IMR-90 (cell line): Measurements from ENCODE around the gene RASGRP1. TPM values are rescaled to one million over a fixed set of nuclear protein-coding genes. Genes with fewer than 3 reads are reported as not detected.

Experiments used
- ATAC-seq: fragments of 200-7000 bp; cut with Tn5 transposase; 2 replicates; pipeline ENCODE4 v1.9.1; 2020; ENCODE audit warnings: low read depth, mild to moderate bottlenecking, moderate library complexity
- BruUV-seq: library from RNA; stranded (reverse); fragments of 400-500 nt; replicated peaks from 2 replicates; lab custom pipeline; 2021; lab: Mats Ljungman, UMichigan
- CTCF ChIA-PET: fragments of 300-600 bp; formaldehyde crosslinking; extraction: SDS; loops from one replicate; lab custom pipeline; 2021; ENCODE audit warnings: antibody characterized with exemption; lab: Yijun Ruan, JAX
- POLR2A ChIA-PET: fragments of 300-600 bp; sonication (Branson Sonifier 250); formaldehyde crosslinking; loops from one replicate; lab custom pipeline; 2022; ENCODE audit warnings: antibody characterized with exemption; ENCODE audit not compliant: unreplicated experiment; lab: Charles Lee
- DNase-seq: peaks from one replicate; pipeline ENCODE4 v3.0.0; 2013
- H2AFZ ChIP-seq: replicated peaks from 2 replicates; pipeline ENCODE3; 2013; ENCODE audit warnings: low read length, mild to moderate bottlenecking; ENCODE audit not compliant: poor library complexity
- H2AK5ac ChIP-seq: 2 replicates; pipeline ENCODE4 v1.6.1; 2013; ENCODE audit warnings: low read depth, low read length, inconsistent platforms
- H2AK9ac ChIP-seq: replicated peaks from 2 replicates; pipeline ENCODE3; 2013; ENCODE audit warnings: mild to moderate bottlenecking, low read depth, low read length, moderate library complexity; ENCODE audit not compliant: poor library complexity
- H2BK120ac ChIP-seq: 2 replicates; pipeline ENCODE4 v1.6.1; 2013; ENCODE audit warnings: low read depth, low read length, inconsistent platforms
- H2BK15ac ChIP-seq: 3 replicates; pipeline ENCODE4 v1.6.1; 2013; ENCODE audit warnings: low read depth, low read length, inconsistent platforms
- H2BK20ac ChIP-seq: 2 replicates; pipeline ENCODE4 v1.6.1; 2013; ENCODE audit warnings: low read depth, mild to moderate bottlenecking, inconsistent platforms, low read length, moderate library complexity
- H2BK5ac ChIP-seq: 2 replicates; pipeline ENCODE4 v1.6.1; 2013; ENCODE audit warnings: mild to moderate bottlenecking, low read depth, low read length, inconsistent platforms; ENCODE audit not compliant: poor library complexity, severe bottlenecking
- H3K14ac ChIP-seq: replicated peaks from 2 replicates; pipeline ENCODE4 v1.6.1; 2013; ENCODE audit warnings: low read depth, low read length, inconsistent platforms
- H3K18ac ChIP-seq: 2 replicates; pipeline ENCODE4 v1.6.1; 2013; ENCODE audit warnings: low read depth, low read length, control low read depth
- H3K23ac ChIP-seq: 2 replicates; pipeline ENCODE4 v1.6.1; 2013; ENCODE audit warnings: low read depth, low read length, inconsistent platforms
- H3K27ac ChIP-seq: 2 replicates; pipeline ENCODE4 v1.5.1; 2013; ENCODE audit warnings: mild to moderate bottlenecking, control low read depth, low read length; ENCODE audit not compliant: insufficient read depth
- H3K27me3 ChIP-seq: 2 replicates; pipeline ENCODE4 v1.6.1; 2013; ENCODE audit warnings: low read length; ENCODE audit not compliant: control insufficient read depth, insufficient read depth
- H3K36me3 ChIP-seq: 2 replicates; pipeline ENCODE4 v1.6.1; 2013; ENCODE audit warnings: low read length, mixed read lengths; ENCODE audit not compliant: control insufficient read depth, insufficient read depth
- H3K4ac ChIP-seq: 2 replicates; pipeline ENCODE4 v1.6.1; 2013; ENCODE audit warnings: low read depth, low read length, inconsistent platforms
- H3K4me1 ChIP-seq: 2 replicates; pipeline ENCODE4 v1.6.1; 2013; ENCODE audit warnings: low read length, mixed read lengths; ENCODE audit not compliant: control insufficient read depth, insufficient read depth
- H3K4me2 ChIP-seq: 2 replicates; pipeline ENCODE4 v1.6.1; 2013; ENCODE audit warnings: low read depth, mild to moderate bottlenecking, control low read depth, low read length, moderate library complexity
- H3K4me3 ChIP-seq: 2 replicates; pipeline ENCODE4 v1.5.1; 2013; ENCODE audit warnings: low read depth, mild to moderate bottlenecking, control low read depth, low read length, moderate library complexity; ENCODE audit not compliant: insufficient read depth
- H3K56ac ChIP-seq: 2 replicates; pipeline ENCODE4 v1.6.1; 2013; ENCODE audit warnings: low read length, inconsistent platforms; ENCODE audit not compliant: insufficient read depth; ENCODE audit errors: extremely low read depth
- H3K79me1 ChIP-seq, 2 experiments: 2 replicates each; pipeline ENCODE4 v1.6.1; 2013; ENCODE audit warnings: low read length in 2 of 2, inconsistent platforms in 1 of 2, low read depth in 1 of 2
- H3K9ac ChIP-seq: 2 replicates; pipeline ENCODE4 v1.6.1; 2013; ENCODE audit warnings: low read depth, low read length, control low read depth
- H3K9me1 ChIP-seq: 2 replicates; pipeline ENCODE4 v1.6.1; 2013; ENCODE audit warnings: low read length, inconsistent platforms; ENCODE audit not compliant: insufficient read depth
- H3K9me3 ChIP-seq: 2 replicates; pipeline ENCODE4 v1.6.1; 2013; ENCODE audit warnings: low read length; ENCODE audit not compliant: control insufficient read depth, insufficient read depth
- H4K20me1 ChIP-seq: 2 replicates; pipeline ENCODE4 v1.6.1; 2013; ENCODE audit warnings: low read length, inconsistent platforms; ENCODE audit not compliant: insufficient read depth
- H4K5ac ChIP-seq: 2 replicates; pipeline ENCODE4 v1.6.1; 2013; ENCODE audit warnings: mild to moderate bottlenecking, low read depth, low read length, control low read depth
- H4K8ac ChIP-seq, 2 experiments: 2 replicates each; pipeline ENCODE4 v1.6.1; 2013; ENCODE audit warnings: low read depth in 2 of 2, low read length in 2 of 2, control low read depth in 1 of 2, inconsistent platforms in 1 of 2
- H4K91ac ChIP-seq: 2 replicates; pipeline ENCODE4 v1.6.1; 2013; ENCODE audit warnings: low read depth, low read length, inconsistent platforms; ENCODE audit not compliant: insufficient read depth
- CEBPB ChIP-seq: IDR thresholded peaks from 2 replicates; pipeline ENCODE4 v1.6.1; 2012; ENCODE audit warnings: low read depth, low read length, improper control_type of control experiment
- USF2 ChIP-seq: fragments of 150-350 bp; IDR thresholded peaks from 2 replicates; pipeline ENCODE4 v1.6.1; 2017; ENCODE audit warnings: mild to moderate bottlenecking, antibody characterized with exemption, low read length, low read depth
- WGBS, 2 experiments: methylation state at CpG; one replicate each; pipeline versions ENCODE4 v1.1.5 to v1.1.7; 2013; ENCODE audit warnings: missing lambda C conversion rate in 2 of 2; ENCODE audit not compliant: insufficient read length in 1 of 2; ENCODE audit errors: extremely low coverage in 2 of 2; 5-methylcytosine and 5-hydroxymethylcytosine counted together
- dilution Hi-C: fragments of 300-500 bp; cut with HindIII; formaldehyde crosslinking; loops from one replicate; pipeline ENCODE4 v1.14.3; 2018; ENCODE audit warnings: low sequenced_read_pairs; ENCODE audit not compliant: unreplicated experiment
- in situ Hi-C: fragments of 300-500 bp; cut with MboI; formaldehyde crosslinking; loops from 3 replicates; pipeline ENCODE4 v1.14.3; 2019; ENCODE audit warnings: low sequenced_read_pairs, inconsistent platforms, mixed read lengths
- intact Hi-C: fragments of 100-400 bp; cut with micrococcal nuclease; formaldehyde crosslinking; loops from 2 replicates; pipeline ENCODE4 v1.10.0; 2022
- polyA plus RNA-seq, 3 experiments: library from polyadenylated mRNA; depleted of rRNA; stranded (reverse); fragments of >200 nt; gene quantifications; 2 replicates each; pipeline ENCODE4 v1.2.3, GENCODE V29; 2012; ENCODE audit warnings: low replicate concordance in 1 of 3
- total RNA-seq: library from RNA; depleted of rRNA; stranded (reverse); fragments of >200 nt; gene quantifications from 2 replicates; pipeline ENCODE4 v1.2.3, GENCODE V29; 2012

Gene RASGRP1
- total and polyA plus RNA-seq, 2 of the 4 experiments (the other 2 are of a cell fraction): 1.4 to 3.2 TPM

GRCh38 chr15:38476120-38476519, 88.5 kb downstream of the RASGRP1 start:
- POLR2A ChIA-PET: no interaction called here

More at GRCh38 chr15:38476120-38476519, 88.5 kb downstream of the RASGRP1 start:
- no peaks in the 10 kb centered on the region for H3K27me3 ChIP-seq
- no peak overlapping the region for H2AK9ac ChIP-seq
- no peak overlapping the region for H3K56ac ChIP-seq
- in situ Hi-C loops: no loop called here
- H3K79me1 ChIP-seq: peaks cover 4 to 15% of the 10 kb centered on the region in 2 experiments
- no peak overlapping the region for H3K4me2 ChIP-seq
- no peak overlapping the region for H4K8ac ChIP-seq
- H3K4me3 ChIP-seq: no peak overlapping the region
- ATAC-seq (no peak), DNase-seq (no peak)
- no TSS peak for BruUV-seq
- H3K36me3 ChIP-seq: peaks cover 9% of the 10 kb centered on the region
- peaks cover 5% of the 10 kb centered on the region for H3K9me1 ChIP-seq
- TF ChIP-seq USF2 (no peak), CEBPB (peak; percentile 74)
- H3K18ac ChIP-seq: no peak overlapping the region
- no peak overlapping the region for H2BK15ac ChIP-seq
- no peak overlapping the region for H2BK20ac ChIP-seq
- H4K91ac ChIP-seq: no peak overlapping the region
- H3K23ac ChIP-seq: no peak overlapping the region
- H2AK5ac ChIP-seq: no peak overlapping the region
- H3K4me1 ChIP-seq: peaks cover 6% of the 10 kb centered on the region
- no peak overlapping the region for H3K27ac ChIP-seq
- H2AFZ ChIP-seq: no peak overlapping the region
- no peak overlapping the region for H3K14ac ChIP-seq
- peaks cover 3% of the 10 kb centered on the region; the same call in 1 of the 2 replicates for H4K20me1 ChIP-seq
- H2BK5ac ChIP-seq: peak overlapping the region; percentile 51
- H3K4ac ChIP-seq: no peak overlapping the region
- H3K9ac ChIP-seq: no peak overlapping the region
- WGBS, 2 experiments: no CpG with 5 or more reads among the region's 1 CpG
- intact Hi-C loops: loop anchor here (5.0 kb wide), 1 partner anchor 71 kb away; no protein-coding TSS in a partner anchor
- no peak overlapping the region for H2BK120ac ChIP-seq
- no peaks in the 10 kb centered on the region for H3K9me3 ChIP-seq
- CTCF ChIA-PET: interaction anchor here (0.8 to 1.2 kb wide), 2 partner anchors 36 to 208 kb away, joined by 3 read pairs; no protein-coding TSS in a partner anchor
- no peak overlapping the region for H4K5ac ChIP-seq
- dilution Hi-C loops: no loop called here
